Esophagus muscularis mucosa (tissue), 4 donors: ENCODE results near the gene ADCK1.

Experiments used
- EP300 ChIP-seq: sonication (generic); formaldehyde crosslinking; IDR thresholded peaks from one replicate; pipeline ENCODE4 v1.6.1; 2017; ENCODE audit warnings: antibody characterized with exemption
- POLR2A ChIP-seq: fragments of 450-650 bp; IDR thresholded peaks from one replicate; pipeline ENCODE4 v1.6.1; 2017; ENCODE audit warnings: antibody characterized with exemption, moderate library complexity, mild to moderate bottlenecking, low read depth
- POLR2AphosphoS5 ChIP-seq, 2 donors: sonication (generic); formaldehyde crosslinking; IDR thresholded peaks; one replicate each; pipeline ENCODE4 v1.6.1; 2017; ENCODE audit warnings: antibody characterized with exemption in 2 of 2
- TF ChIP-seq, protein P1 (sequence below), 3 experiments: fragments of 200-600 bp in 2 of 3; fragments of 450-650 bp in 1 of 3; sonication (generic) in 2 of 3; IDR thresholded peaks; one replicate each; pipeline ENCODE4 v1.5.1; 2017 to 2019; ENCODE audit warnings: antibody characterized with exemption in 3 of 3, mild to moderate bottlenecking in 2 of 3, moderate library complexity in 1 of 3

- TF ChIP-seq, protein P1, sequence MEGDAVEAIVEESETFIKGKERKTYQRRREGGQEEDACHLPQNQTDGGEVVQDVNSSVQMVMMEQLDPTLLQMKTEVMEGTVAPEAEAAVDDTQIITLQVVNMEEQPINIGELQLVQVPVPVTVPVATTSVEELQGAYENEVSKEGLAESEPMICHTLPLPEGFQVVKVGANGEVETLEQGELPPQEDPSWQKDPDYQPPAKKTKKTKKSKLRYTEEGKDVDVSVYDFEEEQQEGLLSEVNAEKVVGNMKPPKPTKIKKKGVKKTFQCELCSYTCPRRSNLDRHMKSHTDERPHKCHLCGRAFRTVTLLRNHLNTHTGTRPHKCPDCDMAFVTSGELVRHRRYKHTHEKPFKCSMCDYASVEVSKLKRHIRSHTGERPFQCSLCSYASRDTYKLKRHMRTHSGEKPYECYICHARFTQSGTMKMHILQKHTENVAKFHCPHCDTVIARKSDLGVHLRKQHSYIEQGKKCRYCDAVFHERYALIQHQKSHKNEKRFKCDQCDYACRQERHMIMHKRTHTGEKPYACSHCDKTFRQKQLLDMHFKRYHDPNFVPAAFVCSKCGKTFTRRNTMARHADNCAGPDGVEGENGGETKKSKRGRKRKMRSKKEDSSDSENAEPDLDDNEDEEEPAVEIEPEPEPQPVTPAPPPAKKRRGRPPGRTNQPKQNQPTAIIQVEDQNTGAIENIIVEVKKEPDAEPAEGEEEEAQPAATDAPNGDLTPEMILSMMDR (IDR thresholded peaks at IDR 0.05) = no peak
- TF ChIP-seq POLR2A (no peak), EP300 (no peak), POLR2AphosphoS5 (IDR thresholded peaks at IDR 0.05) (no peak)
Measured at GRCh38 chr14:77882636-77883035, 82.7 kb downstream of the ADCK1 start.
